ENCODE measurements around the gene POLR3GL. TPM values are rescaled to one million over a fixed set of nuclear protein-coding genes. Genes with fewer than 3 reads are reported as not detected.

POLR3GL gene
- total RNA-seq, 1 donor from 2014 or later = 14.7 TPM

DNA sequence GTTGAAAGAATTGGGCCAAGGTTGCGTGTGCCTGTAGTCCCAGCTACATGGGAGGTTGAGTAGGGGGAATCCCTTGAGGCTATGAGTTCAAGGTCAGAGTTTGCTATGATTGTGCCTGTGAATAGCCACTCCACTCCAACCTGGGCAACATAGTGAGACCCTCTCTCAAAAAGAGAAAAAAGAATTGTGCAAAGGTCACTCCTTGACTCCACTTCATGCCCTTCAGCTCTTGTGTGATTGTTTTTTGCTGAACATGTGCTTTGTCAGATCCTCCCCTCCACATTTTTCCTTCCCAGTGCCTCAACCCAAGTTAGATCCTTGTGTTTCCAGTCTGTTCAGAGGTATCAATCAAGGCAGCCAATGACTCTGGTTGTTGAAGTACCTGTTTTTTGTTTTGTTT lies 23.4 kb downstream of the POLR3GL start:
- no peak for FAIRE-seq
- DNase-seq (ENCODE audit: low spot score in 2 of 2) = no peak

DNA sequence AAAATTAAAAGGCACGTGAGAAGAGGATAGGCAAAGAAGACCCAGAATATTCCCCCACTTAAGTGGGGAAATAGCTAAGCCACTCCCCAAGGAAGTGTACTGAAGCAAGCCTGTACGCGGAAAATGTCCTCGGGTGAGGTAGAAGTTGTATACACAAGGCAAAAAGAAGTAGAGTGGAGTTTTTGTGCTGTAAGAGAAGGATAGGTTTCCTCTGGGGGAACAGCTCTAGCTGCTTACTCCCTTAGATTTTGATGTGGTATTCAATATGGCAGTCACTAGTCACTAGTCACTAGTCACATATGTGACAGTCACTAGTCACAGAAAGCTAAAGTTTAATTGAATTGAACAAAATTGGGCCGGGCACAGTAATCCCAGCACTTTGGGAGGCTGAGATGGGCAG lies 24.3 kb downstream of the POLR3GL start:
- FAIRE-seq (no peak), DNase-seq (ENCODE audit: low spot score in 2 of 2) (no peak)

DNA sequence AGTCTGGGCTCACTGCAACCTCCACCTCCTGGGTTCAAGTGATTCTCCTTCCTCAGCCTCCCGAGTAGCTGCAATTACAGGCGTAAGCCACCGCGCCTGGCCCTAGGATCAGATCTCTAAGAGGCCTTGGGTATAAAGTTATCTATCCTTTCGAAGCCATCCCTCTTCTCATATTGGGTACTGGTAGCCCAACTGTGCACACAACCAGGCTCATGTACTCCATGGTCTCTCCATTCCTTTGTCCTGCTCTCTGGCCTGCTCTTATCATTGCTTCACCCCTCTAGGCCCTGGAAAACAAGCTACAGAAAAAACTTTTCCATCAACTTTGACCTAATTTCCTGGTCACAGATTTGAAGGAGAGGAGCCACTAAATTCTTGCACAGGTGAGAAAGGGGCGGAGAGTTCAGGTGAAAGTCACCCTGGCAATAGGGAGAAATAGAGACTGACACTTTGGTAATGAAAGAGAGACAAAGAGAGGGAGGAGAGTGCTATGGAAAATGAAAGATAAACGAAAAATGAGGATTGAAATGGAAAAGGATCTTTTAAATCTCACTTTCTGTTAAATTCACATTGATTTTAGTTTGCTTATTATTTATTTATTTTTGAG lies 25.9 kb downstream of the POLR3GL start:
- no peak for DNase-seq (ENCODE audit: low spot score in 2 of 2)
- FAIRE-seq = no peak

DNA sequence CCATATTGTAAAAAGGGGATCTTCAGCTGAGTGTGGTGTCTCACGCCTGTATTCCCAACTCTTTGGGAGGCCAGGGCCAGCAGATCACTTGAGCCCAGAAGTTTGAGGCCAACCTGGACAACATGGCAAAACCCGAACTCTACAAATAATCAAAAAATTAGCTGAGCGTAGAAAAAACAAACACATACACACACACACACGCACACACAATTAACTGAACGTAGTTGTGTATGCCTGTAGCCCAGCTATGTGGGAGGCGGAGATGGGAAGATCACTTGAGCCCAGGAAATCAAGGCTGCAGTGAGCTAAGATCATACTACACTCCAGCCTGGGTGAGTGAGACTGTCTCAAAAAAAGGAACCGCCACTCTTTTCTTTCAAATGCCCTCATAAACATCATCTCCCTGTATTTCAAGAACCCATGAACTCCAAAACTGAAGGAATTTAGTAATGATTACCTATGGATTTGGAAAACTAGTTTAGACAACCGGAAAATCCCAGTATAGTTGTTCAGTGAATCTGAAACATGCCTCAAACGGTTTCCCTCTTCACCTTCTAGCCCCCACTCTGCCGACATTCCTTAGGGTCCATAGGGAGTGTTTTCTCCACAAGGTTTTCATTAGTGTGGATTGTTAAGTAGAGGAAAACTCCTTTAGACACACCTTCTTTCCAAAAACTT lies 27.4 kb downstream of the POLR3GL start:
- DNase-seq (ENCODE audit: low spot score in 2 of 2) (no peak), FAIRE-seq (no peak)

DNA sequence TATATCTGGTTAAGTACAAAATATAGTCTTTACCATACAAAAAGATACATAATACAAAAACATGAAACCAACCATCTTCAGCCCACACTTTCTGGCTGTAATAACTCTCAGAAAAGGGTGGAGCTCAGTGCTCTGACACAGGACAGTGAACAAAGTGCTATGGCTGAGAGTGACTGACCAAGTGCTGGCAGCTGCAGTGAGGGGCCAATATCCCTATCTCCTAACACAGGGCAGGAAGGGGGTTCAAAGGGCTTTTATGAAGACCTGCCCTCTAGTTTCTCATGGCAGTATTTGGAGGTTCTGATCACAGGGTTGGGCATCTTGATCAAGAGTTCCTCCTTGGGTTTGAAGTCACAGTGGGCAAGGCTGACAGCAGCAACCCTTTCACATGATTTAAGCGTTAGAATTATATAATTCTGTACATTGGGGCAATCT lies 28.0 kb downstream of the POLR3GL start:
- no peak for FAIRE-seq
- DNase-seq (ENCODE audit: low spot score in 2 of 2) = no peak

DNA sequence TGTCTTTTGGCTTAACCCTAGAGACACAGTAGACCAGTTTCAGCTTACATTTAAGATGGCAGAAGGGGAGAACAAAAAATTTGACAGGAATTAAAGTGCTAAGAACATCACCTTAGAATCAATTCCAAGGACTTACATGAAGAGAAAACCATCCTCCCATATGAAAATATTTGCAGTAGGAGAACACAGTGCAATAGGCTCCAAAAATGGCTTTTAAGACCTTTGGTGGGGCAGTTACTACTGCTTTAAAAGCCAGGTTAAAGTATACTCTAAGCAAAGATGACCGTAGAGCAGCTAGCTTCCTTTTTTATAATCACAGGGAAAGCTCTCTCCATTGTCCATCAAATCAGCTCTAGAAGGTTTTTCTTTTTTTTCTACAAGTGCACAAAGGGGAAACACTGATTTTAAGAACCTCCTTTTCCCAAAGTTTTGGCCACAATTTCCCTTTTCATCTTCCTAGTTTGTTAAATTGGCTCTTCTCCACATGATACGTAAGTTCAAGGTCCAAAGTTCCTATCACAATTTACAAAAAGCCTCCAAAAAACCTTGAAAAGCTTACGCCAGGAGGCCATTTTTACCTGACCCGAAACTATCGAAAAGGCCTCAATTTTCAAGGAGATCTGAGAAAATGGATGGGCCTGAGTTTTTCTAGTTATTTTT lies 28.6 kb downstream of the POLR3GL start:
- FAIRE-seq = no peak
- DNase-seq (ENCODE audit: low spot score in 2 of 2) = no peak

DNA sequence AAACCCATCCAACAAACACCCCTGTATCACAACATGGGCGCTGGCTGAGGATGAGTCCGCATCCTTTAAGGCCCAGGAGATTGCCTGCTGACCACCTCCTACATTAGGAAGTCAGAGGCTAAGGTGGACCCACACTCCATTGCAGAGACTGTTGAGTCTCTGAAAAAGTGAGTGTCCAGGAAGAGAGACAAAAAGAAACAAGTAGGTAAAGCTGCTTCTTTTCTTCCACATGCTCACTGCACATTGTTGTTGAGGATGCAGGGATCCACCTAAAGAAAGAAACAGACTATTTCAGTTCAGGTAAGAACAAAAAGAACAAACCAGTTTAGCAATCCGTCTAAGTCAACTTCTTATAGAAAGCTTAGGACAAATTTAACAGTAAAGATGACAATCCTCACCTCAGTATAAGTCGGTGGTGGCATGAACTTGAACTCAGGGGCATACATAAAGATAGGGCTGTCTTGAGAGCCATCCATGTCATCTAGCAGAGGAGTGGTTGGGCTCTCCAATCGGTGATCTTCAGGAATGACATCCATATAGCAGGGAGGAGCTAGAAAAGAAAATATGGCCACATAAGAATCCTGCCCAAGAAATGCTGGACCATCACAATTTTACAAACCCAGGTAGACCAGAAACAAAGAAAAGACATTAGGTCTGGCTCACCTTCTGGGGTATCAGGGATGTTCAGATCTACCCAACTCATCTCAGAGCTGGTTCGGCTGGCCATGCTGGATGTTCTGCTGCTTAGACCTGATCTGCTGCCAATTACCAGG lies 29.3 kb downstream of the POLR3GL start:
- no peak for FAIRE-seq
- no peak for DNase-seq (ENCODE audit: low spot score in 2 of 2)

DNA sequence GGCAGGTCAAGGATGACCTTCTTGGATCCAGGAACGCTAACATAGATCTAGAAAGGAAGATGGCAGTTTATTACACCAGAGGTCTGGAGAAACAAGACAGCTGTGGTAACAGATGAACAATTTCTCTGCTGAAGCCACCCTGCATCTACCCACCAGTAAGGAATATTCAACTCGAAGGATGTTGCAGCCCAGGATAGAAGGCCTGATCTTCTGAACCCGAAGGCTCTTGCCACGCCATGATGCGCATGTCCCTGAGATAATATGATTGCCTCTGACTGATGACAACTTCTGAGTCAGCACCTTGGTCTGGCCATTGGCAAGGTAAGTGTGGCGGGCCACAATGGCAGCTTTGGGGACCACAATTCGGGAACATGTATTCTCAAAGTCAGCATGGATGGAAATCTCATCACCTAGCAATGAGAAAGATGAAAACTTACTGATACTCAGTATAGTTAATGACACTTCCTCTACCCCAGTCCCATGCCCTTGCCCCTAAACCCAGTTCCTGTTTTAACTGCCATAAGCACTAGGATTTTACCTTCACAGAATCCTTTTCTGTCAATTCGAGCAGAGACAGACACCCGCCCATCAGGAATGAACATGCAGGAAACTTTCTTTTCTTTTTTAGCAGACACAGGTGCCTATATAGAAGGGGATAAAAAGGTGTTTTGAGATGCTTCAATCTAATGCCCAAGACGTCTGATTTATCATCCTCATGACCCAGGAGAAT lies 30.1 kb downstream of the POLR3GL start:
- DNase-seq (ENCODE audit: low spot score in 2 of 2) = no peak
- FAIRE-seq = no peak

DNA sequence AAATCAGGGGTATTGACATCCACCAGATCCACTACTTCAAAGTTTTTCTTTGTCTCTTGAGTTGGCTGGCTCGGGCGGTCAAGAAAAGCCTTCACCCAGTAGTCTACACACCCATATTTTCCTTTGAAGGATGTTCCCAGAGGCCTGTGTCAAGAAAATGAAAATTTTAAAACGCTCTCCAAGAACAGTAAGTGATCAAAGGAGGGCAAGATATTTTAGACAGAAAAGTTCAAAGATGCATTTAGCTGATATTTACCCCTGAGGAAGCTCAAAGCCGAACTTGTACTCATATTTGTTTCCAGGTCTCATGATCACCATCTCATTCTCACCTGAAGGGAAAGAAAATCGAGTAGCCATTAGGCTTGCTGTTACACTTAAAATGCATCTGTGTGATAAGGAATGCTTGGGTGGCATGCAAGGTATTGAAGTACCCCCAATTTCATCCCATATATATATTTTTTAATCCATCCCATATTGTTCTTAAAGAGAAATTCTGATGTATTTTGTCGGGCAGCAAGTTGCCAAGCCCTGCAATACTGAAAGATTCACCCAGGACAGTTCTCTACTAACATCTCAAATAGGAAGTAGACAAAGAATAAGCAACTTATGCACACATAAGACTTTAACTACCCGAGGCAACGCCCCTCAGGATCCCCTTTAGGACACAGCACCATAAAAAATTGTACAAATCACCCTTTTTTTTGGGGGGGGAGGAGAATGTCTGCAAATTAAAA lies 30.8 kb downstream of the POLR3GL start:
- FAIRE-seq (no peak), DNase-seq (ENCODE audit: low spot score in 2 of 2) (no peak)

DNA sequence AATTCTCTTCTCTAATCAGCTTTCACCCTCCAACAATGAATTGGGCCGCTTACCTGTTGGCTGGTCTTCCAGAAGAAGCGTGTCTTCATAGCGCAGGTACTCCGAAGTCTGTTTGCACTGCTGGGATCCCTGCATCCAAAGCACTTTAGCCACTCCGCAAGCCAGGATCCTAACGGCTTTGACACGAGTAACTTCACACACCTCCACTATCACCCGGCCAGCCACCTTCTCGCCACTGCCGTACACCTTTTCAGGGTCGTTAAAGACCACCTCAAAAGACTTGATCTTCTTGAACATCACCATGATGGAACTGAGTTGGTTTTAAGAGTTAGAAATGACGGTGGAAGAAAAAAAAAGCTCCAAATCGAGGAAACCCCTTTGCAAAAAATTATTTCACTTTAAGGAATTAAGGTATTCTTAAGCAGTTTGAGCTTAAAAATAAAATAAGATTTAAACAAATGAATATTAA lies 31.5 kb downstream of the POLR3GL start:
- no peak for DNase-seq (ENCODE audit: low spot score in 2 of 2)

DNA sequence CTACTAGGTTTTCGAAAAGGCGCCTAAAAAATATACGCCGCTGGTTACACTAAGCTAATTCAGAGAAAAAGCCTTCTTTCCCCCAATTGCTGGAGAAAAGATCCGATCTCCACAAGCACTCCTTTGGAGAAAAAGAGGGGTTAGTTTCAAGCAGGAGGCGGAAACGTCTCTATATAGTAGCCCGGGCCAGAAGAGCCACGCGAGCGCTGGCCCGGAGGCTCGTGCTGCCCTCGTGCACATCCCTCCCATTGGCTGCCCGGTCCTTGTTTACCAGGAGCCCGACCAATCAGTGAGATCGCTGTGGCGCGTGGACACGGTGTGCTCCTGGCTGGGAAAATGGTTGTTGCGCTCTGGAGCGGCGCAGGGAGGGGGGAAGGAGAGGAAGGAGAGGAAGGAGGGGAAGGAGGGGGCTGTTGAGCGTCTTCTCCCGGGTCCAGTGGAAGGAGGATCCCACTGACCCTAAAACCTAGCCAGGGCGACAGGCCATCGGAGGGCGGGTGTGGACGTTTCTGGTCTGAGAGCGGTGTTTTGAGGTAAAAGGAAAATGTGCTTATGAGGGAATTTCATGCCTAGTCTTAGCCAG lies 32.0 kb downstream of the POLR3GL start, which contains the start of gene TXNIP:
Gene TXNIP (minus strand): TSS at position 147 of the 583 bp plus-strand sequence. CDS start 313 bp downstream, outside the sequence.
- DNase-seq (ENCODE audit: low spot score in 2 of 2) = peak; percentile 77 to 94
- FAIRE-seq = peak; percentile 47

More for the DNA sequence above, 31.5 kb downstream of the POLR3GL start:
- FAIRE-seq = no peak

DNA sequence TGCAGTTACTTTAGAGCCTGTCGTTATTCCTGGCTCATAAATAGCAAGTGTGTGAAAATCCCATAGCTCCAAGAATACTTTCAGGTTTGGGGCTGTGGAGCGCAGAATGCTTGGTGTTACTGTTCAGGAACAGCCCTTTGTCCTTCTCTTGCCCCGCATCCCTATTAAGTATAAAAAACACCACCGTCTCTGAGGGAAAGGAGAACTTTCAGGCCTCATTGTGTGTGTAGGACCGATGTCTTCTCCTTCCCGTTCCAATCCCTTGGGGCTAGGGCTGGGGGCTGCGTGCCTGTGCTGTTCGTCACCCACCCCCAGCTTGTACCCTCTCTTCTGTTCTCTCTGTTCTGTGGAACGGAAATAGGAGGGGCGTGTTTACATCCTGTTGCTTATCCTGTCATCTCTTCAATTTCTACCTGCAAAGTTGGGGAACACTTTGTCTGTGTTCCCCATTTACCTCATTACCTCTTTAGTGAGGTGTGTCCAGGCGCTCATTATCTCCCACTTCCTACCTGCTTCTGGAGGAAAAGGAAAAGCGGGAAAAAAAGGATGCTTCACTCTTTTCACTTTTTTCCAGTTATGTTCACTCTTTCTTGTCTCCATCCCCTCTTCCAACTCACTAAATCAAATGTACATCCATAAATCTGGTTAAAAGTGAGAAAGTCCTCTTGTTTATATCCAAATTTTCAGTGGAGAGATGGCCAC lies 32.7 kb downstream of the POLR3GL start:
- no peak for DNase-seq (ENCODE audit: low spot score in 2 of 2)

DNA sequence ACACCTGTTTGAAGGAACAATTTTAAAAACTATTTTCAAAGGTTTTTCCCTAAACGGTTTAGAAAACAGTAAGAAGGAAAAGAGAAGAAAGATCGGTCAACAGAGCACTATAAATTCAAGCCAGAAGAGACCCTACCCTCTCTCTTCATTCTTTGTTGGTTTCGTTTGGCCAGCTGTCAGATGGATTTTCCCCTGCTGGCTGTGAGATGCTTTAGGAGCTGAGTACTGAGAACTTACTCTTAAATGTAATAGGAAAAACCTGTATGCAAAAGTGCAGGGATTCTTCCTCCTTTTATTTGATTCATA lies 33.2 kb downstream of the POLR3GL start:
- FAIRE-seq = no peak
- DNase-seq (ENCODE audit: low spot score in 2 of 2) = no peak

More for the DNA sequence above, 32.7 kb downstream of the POLR3GL start:
- FAIRE-seq = no peak

DNA sequence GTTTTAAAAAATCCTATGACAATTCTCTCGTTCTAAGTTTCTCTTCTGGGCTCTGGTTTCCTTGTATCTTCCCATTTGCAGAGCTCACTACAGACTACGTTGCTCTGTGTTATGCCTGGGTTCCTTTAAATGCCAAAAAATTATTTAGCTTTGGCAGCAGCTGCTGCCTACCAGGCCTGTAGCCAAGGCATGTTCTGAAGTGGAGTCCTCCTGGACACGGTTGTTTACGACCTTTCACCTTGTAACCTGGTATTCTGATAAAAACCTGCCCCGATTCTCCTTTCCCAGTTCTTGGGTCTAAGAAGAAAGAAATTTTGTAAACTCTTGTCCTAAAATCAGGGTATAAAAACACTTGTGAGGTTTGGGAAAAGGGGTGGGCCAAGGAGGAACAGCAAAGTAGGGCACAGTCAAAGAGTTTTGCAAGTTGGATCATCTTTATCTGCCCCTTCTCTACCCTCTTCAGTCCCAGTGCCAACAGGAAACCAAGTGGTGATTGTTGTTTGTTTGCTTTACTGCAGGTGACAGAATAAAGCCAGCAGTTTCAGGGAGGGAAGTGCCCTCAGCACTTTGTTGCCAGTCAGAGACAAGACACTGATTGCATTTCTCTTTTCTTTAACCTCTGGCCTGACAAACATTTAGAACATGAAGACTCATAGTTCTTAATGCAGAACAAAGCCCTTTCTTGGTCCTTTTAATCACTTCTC lies 35.0 kb downstream of the POLR3GL start:
- FAIRE-seq = no peak
- DNase-seq (ENCODE audit: low spot score in 2 of 2) = no peak

DNA sequence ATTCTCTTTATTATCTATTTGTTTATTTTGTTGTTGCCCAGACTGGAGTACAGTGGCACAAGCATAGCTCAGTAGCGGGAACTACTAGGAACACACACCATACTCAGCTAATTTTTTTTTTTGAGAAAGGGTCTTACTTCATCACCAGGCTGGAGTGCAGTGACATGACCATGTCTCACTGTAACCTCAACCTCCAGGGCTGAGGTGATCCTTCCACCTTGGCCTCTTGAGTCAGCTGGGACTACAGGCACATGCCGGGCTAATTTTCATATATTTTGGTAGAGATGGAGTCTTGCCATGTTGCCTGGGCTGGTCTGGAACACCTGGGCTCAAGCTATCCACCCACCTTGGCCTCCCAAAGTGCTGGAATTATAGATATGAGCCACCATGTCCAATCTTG lies 37.2 kb downstream of the POLR3GL start:
- no peak for FAIRE-seq

DNA sequence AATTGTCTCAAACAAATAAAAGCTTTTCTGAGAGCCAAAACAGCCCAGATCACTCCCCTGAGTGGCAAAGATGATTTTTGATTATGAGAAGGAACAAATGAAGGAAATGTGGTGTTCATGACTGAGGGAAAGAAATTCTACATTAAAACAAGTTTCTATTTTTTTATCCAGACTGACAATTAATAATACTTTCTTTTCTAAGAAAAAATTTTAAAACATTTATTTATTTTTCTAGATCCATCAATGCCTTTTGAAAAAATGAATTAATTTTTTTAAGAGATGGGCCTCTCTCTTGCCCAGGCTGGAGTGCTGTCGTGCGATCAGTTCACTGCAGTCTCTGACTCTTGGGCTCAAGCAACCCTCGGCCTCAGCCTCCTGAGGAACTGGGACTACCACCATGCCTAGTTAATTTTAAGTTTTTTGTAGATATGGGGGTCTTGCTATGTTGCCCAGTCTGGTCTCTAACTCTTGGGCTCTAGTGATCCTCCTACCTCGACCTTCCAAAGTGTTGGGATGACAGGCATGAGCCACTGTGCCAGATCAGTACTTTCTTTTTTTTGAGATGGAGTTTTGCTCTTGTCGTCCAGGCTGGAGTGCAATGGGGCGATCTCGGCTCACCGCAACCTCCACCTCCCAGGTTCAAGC lies 43.1 kb downstream of the POLR3GL start:
- FAIRE-seq (no peak), DNase-seq (ENCODE audit: low spot score in 2 of 2) (no peak)

More for the DNA sequence above, 37.2 kb downstream of the POLR3GL start:
- DNase-seq (ENCODE audit: low spot score in 2 of 2) = no peak

DNA sequence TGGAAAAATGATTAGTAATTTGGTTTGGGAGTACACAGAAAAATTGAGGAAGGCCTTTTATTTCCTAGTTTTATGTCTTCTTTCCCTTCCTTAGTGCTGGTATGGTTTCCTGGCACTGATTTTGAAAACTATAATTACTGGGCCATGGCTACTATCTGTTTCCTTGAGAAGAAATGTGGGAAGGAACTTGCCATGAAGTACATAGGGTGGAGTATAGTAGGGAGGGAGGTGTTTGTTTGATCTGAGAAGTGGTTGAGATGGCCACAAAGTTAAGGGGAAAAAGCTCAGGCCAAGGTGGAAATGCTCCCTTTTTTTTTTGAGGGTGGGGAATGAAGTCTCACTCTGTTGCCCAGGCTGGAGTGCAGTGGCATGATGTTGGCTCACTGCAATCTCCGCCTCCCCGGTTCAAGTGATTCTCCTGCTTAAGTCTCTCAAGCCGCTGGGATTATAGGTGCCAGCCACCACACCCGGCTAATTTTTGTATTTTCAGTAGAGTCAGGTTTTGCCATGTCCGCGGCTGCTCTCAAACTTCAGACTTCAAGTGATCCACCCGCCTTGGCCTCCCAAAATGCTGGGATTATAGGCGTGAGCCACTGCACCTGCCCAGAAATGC lies 45.7 kb downstream of the POLR3GL start:
- no peak for DNase-seq (ENCODE audit: low spot score in 2 of 2)

More for the DNA sequence above, 45.7 kb downstream of the POLR3GL start:
- no peak for FAIRE-seq
